H1 (cell line): Measurements from ENCODE around the gene DNAJC21.

ENCODE experiments used
- CREB1 ChIP-seq: IDR thresholded peaks from 2 replicates; pipeline ENCODE4 v1.6.1; 2012; ENCODE audit warnings: inconsistent platforms
- EZH2 ChIP-seq: fragments of 200-600 bp; sonication (generic); IDR thresholded peaks from 2 replicates; pipeline ENCODE4 v1.7.1; 2012; ENCODE audit warnings: low read depth, mild to moderate bottlenecking, moderate library complexity, low read length, inconsistent platforms; ENCODE audit not compliant: severe bottlenecking
- RFX5 ChIP-seq: IDR thresholded peaks from 2 replicates; pipeline ENCODE4 v1.6.1; 2011; ENCODE audit warnings: low read depth, low read length, improper control_type of control experiment, borderline replicate concordance

- TF ChIP-seq CREB1 (no peak), RFX5 (no peak), EZH2 (no peak)
Measured at GRCh38 chr5:34957857-34958690, 28.7 kb downstream of the DNAJC21 start.
